HEK293 (cell line): Measurements from ENCODE around the gene NOC4L.

Experiments
- BCL11A ChIP-seq: fragments of 450-650 bp; formaldehyde crosslinking; IDR thresholded peaks from 2 replicates; pipeline ENCODE4 v1.5.1; 2016; ENCODE audit warnings: low read depth, missing biosample characterization, missing genetic modification characterization
- GFI1B ChIP-seq: fragments of 450-650 bp; formaldehyde crosslinking; IDR thresholded peaks from 2 replicates; pipeline ENCODE4 v1.5.1; 2016; ENCODE audit warnings: missing biosample characterization, missing genetic modification characterization
- YY2 ChIP-seq: fragments of 450-650 bp; formaldehyde crosslinking; IDR thresholded peaks from 2 replicates; pipeline ENCODE4 v1.5.1; 2016; ENCODE audit warnings: missing biosample characterization, missing genetic modification characterization
- ZNF112 ChIP-seq: fragments of 450-650 bp; formaldehyde crosslinking; IDR thresholded peaks from 2 replicates; pipeline ENCODE4 v1.5.0; 2017; ENCODE audit warnings: missing biosample characterization, missing genetic modification characterization
- ZNF324 ChIP-seq: fragments of 450-650 bp; formaldehyde crosslinking; IDR thresholded peaks from 2 replicates; pipeline ENCODE4 v1.5.1; 2016; ENCODE audit warnings: missing biosample characterization, missing genetic modification characterization
- ZNF785 ChIP-seq: fragments of 450-650 bp; formaldehyde crosslinking; IDR thresholded peaks from 2 replicates; pipeline ENCODE4 v1.5.1; 2016; ENCODE audit warnings: missing biosample characterization, missing genetic modification characterization
- ZSCAN30 ChIP-seq: fragments of 450-650 bp; IDR thresholded peaks from 2 replicates; pipeline ENCODE4 v1.5.1; 2018; ENCODE audit warnings: missing biosample characterization, mild to moderate bottlenecking, missing genetic modification characterization, moderate library complexity
- TF ChIP-seq, protein P1 (sequence below): fragments of 450-650 bp; formaldehyde crosslinking; IDR thresholded peaks from 2 replicates; pipeline ENCODE4 v1.5.1; 2016; ENCODE audit warnings: missing biosample characterization, missing genetic modification characterization

DNA sequence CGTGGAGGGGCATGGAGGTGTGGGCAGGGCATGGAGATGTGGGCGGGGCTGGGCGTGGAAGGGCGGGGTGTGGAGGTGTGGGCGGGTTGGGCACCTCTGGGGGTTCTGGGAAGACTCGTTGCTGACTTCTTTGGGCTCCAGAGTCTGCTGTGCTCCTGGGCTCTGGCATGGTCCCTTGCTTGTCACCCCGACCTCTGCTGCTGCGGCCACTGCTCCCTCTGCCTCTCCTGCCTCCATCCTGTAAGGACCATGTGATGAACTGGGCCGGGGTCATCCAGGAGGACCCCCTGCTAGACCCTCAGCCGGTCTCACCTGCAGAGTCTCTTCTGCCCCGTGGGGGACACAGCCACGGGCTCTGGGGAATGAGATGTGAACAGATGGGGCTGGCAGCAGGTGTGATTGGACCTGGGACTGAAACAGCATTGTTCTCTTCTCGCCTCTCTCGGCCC is 15.3 kb downstream of the NOC4L start:
- TF ChIP-seq GFI1B (tag by site-specific recombination), result no peak
- TF ChIP-seq ZNF324 (tag by site-specific recombination), result no peak
- TF ChIP-seq, protein P1, sequence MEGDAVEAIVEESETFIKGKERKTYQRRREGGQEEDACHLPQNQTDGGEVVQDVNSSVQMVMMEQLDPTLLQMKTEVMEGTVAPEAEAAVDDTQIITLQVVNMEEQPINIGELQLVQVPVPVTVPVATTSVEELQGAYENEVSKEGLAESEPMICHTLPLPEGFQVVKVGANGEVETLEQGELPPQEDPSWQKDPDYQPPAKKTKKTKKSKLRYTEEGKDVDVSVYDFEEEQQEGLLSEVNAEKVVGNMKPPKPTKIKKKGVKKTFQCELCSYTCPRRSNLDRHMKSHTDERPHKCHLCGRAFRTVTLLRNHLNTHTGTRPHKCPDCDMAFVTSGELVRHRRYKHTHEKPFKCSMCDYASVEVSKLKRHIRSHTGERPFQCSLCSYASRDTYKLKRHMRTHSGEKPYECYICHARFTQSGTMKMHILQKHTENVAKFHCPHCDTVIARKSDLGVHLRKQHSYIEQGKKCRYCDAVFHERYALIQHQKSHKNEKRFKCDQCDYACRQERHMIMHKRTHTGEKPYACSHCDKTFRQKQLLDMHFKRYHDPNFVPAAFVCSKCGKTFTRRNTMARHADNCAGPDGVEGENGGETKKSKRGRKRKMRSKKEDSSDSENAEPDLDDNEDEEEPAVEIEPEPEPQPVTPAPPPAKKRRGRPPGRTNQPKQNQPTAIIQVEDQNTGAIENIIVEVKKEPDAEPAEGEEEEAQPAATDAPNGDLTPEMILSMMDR (tag by site-specific recombination), result no peak
- no peak for TF ChIP-seq BCL11A (tag by site-specific recombination)
- TF ChIP-seq ZNF785, result no peak
- TF ChIP-seq ZNF112 (tag by site-specific recombination), result no peak
- no peak for TF ChIP-seq ZSCAN30 (tag by site-specific recombination)
- no peak for TF ChIP-seq YY2 (tag by site-specific recombination)
